Ectodermal cell (in vitro differentiated cells): Measurements from ENCODE around the gene ZBTB42.

Experiments used
- H3K27ac ChIP-seq: 2 replicates; pipeline ENCODE4 v1.7.0; 2013; ENCODE audit warnings: mild to moderate bottlenecking, low read depth, low read length; ENCODE audit not compliant: insufficient read depth, poor library complexity, severe bottlenecking
- H3K27me3 ChIP-seq: 2 replicates; pipeline ENCODE4 v1.7.0; 2013; ENCODE audit warnings: mild to moderate bottlenecking, low read length; ENCODE audit not compliant: insufficient read depth, control insufficient read depth, poor library complexity, severe bottlenecking
- H3K36me3 ChIP-seq: one replicate; pipeline ENCODE4 v1.7.0; 2013; ENCODE audit warnings: low read length; ENCODE audit not compliant: control insufficient read depth, insufficient read depth
- H3K4me1 ChIP-seq: one replicate; pipeline ENCODE4 v1.7.0; 2013; ENCODE audit warnings: low read length; ENCODE audit not compliant: control insufficient read depth, insufficient read depth
- H3K4me3 ChIP-seq: 2 replicates; pipeline ENCODE4 v1.7.0; 2013; ENCODE audit warnings: low read depth, low read length, control low read depth; ENCODE audit not compliant: insufficient read depth
- H3K9me3 ChIP-seq: 2 replicates; pipeline ENCODE4 v1.7.0; 2013; ENCODE audit warnings: mild to moderate bottlenecking, low read length, moderate library complexity; ENCODE audit not compliant: control insufficient read depth
- WGBS, 2 experiments: methylation state at CpG; one replicate each; pipeline ENCODE4 v1.1.7; 2013; ENCODE audit warnings: missing lambda C conversion rate in 2 of 2; 5-methylcytosine and 5-hydroxymethylcytosine counted together

Gene ZBTB42

DNA sequence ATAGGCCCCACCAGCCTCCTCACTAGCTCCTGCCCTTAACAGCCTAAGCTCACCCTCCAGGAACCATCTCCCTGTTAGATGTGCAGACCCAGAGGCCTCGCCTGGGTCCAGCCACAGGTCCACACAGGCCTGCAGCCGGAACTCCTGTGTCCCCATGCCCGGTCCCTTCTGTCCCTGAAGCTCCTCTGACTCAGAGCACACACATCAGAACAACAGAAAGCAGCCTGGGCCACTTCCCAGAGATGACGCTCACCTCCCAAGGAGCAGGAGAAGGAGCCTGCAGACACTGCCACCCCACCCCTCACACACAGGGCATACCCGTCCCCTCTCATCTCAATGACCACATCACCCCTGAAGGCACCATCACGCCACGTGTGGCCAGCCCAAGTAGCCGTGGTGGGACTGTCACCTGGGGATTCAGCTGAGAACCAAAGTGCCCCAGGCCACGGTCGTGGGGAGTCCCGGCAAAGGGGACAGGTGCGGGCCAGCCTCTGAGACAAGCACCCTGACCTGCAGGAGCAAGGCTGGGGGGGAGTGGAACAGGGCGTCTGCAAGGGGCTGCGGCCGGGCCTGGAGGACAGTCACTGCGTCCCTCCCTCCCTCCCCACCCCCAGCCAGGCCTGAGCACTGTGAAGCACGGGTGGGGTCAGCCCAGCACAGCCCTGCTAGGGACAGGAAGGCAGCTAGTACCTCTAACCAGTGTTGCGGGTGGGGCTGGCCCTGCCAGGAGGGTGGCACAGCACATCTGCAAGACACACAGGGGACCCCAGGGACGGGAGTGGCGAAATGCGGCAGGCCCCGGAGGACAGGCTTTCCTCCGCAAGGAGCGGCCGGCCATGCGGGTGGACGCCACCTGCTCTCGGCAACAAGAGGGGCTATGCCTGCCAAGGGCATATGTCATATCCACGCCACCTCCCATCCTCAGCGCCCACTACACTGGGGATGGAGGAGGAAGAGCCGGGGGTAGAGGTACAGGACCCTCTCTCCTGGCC lies 10.9 kb upstream of the ZBTB42 start:
- Histone ChIP-seq H3K9me3 (no peaks in the 10 kb centered on the region), H3K27ac (no peak overlapping the region), H3K4me1 (peaks cover 9% of the 10 kb centered on the region), H3K36me3 (no peaks in the 10 kb centered on the region), H3K4me3 (no peak overlapping the region), H3K27me3 (no peaks in the 10 kb centered on the region)
- WGBS, 2 experiments: 95% methylated on average over 31 of the region's 31 CpGs

DNA sequence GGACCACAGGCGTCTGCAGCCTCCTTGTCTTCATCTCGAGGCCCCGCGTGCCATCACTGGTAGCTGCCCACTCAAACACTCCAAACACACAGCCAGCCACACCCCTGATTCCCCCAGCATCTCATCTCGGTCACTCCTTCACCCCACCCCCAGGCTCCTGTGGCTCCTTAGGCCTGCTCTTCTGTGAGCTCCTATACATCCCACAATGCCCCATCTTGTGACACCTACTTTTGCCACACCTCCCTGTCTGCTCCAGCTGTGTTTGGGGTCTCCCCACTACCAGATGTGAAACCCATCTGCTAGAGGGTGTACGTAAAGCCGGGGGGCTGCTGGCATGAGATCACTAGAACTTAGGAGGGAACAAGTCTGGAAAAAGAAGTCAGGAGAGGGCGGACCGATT lies 9.5 kb upstream of the ZBTB42 start:
- 90 to 93% methylated on average over 9 of the region's 9 CpGs for WGBS, 2 experiments
- Histone ChIP-seq H3K36me3 (no peaks in the 10 kb centered on the region), H3K4me1 (peaks cover 15% of the 10 kb centered on the region), H3K27me3 (peaks cover 7% of the 10 kb centered on the region), H3K9me3 (no peaks in the 10 kb centered on the region), H3K4me3 (no peak overlapping the region), H3K27ac (no peak overlapping the region)

DNA sequence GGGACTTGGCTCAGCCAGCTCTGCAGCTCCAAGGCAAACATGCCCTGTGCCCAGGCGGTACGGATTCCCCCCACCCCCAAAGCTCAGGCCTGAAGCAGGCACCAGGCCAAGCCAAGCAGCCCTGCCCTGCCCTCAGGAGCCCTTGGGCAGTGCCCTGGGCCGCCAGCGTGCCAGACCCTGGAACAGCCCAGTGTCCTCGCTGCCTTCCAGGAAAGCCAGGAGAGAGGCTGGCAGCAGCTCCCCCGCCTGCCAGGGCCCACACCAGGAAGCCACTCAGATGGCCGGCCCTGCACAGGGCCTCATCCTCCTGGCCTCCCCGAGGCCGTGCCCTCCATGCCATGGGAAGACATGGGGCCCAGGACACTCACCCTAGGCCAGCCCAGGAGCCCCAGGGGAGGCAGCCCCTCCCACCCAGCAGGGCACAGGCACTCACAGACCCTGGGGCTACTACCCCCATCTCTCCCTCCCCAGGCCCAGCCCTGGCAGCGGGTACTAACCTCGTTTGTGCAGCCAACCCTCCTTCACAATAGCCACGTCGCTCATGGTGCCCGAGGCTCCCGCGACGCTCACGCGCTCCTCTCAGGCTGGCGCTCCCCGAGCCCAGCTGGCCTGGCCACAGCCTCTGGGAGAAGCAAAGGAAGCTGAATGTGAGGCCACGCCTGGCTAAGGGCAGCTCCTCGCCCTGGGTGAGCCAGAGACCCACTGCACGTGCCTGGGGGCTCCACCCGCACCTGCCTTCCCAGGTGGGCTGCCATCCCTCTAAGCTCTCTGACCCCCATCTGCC lies 8.6 kb upstream of the ZBTB42 start:
- Histone ChIP-seq H3K4me1 (peaks cover 24% of the 10 kb centered on the region), H3K4me3 (no peak overlapping the region), H3K27ac (no peak overlapping the region), H3K27me3 (peaks cover 15% of the 10 kb centered on the region), H3K36me3 (no peaks in the 10 kb centered on the region), H3K9me3 (no peaks in the 10 kb centered on the region)
- 93 to 95% methylated on average over 25 of the region's 25 CpGs for WGBS, 2 experiments

DNA sequence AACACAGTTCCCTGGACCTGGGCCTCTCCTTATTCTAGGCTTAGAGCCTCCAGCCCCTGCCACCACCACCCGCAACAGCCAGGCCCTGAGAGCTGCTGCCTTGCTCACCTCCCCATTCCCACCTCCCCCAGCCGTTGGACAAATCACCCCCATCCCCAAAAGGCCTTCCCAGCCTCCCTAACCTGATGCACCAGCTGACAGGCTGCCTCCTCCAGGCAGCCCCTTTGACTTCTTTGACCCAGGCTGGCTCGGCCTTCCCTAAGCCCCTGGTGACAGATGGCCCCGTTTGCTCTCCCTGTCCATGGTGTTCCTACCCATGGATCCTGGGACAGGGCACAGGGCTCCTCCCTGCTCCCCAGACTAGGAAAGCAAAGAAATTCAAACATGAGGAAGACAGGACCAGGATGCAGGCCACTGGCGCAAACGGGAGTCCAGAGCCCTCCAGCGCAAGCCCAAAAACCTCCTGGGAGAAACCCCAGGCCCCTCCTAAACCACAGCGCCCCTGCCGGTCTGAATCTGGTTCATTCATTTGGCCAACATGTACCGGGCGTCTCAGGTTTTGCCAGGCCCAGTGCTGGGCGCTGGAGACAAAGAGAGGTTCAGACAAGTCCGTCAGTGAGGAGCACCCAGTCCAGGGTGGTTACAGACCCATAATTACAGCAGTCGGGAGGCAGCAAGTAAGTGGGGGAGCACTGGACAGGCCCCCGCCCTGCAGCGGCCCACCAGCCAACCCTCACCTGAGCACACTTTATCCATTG lies 7.8 kb upstream of the ZBTB42 start:
- Histone ChIP-seq H3K36me3 (no peaks in the 10 kb centered on the region), H3K27ac (no peak overlapping the region), H3K9me3 (no peaks in the 10 kb centered on the region), H3K4me3 (no peak overlapping the region), H3K4me1 (peaks cover 29% of the 10 kb centered on the region), H3K27me3 (peaks cover 24% of the 10 kb centered on the region)
- 87 to 89% methylated on average over 16 of the region's 16 CpGs for WGBS, 2 experiments

DNA sequence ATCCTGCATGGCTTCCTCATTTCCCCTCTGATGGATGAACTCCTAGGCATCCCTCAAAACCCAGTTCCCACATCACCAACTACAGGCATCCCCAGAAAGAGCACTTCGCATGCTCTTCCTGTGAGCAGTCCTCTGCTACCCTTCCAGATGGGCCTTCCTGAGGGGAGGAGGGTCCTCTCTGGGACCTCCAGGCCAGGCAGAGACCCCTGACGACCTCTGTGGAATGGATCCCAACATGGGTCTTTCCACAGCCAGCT lies 7.3 kb upstream of the ZBTB42 start:
- no peaks in the 10 kb centered on the region for H3K9me3 ChIP-seq
- peaks cover 29% of the 10 kb centered on the region for H3K27me3 ChIP-seq
- H3K36me3 ChIP-seq: no peaks in the 10 kb centered on the region
- peaks cover 29% of the 10 kb centered on the region for H3K4me1 ChIP-seq
- peak overlapping the region; percentile 44 for H3K4me3 ChIP-seq
- 72 to 74% methylated on average over 2 of the region's 2 CpGs for WGBS, 2 experiments
- no peak overlapping the region for H3K27ac ChIP-seq

DNA sequence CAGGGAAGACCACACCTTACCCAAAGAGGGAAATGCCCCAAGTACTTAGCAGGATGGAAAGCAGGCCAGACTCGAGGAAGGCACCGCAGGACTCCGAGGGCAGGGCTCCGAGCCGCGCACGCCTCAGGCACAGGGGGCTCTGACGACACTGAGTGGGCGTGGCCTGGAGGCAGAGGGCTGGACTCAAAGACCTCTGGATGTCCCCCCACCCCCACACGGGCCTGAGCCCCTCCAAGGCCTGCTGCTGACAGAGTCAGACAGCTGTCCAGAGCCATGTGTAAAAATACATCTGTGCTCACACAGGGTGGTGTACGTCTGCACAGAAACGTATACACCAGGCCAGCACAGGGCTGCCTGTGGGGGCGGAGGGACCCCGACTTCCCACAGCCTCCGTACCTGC lies 6.8 kb upstream of the ZBTB42 start:
- peak overlapping the region; percentile 44 for H3K4me3 ChIP-seq
- no peak overlapping the region for H3K27ac ChIP-seq
- WGBS, 2 experiments: 33 to 38% methylated on average over 15 of the region's 15 CpGs
- no peaks in the 10 kb centered on the region for H3K36me3 ChIP-seq
- H3K9me3 ChIP-seq: no peaks in the 10 kb centered on the region
- H3K4me1 ChIP-seq: peaks cover 29% of the 10 kb centered on the region
- H3K27me3 ChIP-seq: peaks cover 34% of the 10 kb centered on the region

DNA sequence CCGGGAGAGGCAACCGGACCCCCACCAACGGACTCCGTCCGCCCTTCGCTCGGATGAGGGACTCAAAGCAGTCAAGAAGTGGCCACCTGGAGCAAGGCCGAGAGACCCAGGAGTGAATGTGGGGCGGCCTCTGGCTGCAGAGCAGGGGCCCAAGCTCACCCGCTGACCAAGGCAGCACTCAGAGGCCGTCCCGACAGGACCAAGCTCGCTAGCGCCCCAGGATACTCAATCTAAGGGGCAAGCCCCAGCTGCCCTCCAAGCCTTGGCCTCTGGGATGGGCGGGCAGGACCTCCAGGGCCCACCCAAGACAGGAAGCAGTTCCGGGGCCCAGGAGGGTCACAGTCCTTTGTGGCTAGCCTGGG lies 6.3 kb upstream of the ZBTB42 start:
- peak overlapping the region; percentile 44 for H3K4me3 ChIP-seq
- no peaks in the 10 kb centered on the region for H3K36me3 ChIP-seq
- no peaks in the 10 kb centered on the region for H3K9me3 ChIP-seq
- 9 to 10% methylated on average over 16 of the region's 16 CpGs for WGBS, 2 experiments
- H3K4me1 ChIP-seq: peaks cover 29% of the 10 kb centered on the region
- H3K27ac ChIP-seq: no peak overlapping the region
- H3K27me3 ChIP-seq: peaks cover 39% of the 10 kb centered on the region

DNA sequence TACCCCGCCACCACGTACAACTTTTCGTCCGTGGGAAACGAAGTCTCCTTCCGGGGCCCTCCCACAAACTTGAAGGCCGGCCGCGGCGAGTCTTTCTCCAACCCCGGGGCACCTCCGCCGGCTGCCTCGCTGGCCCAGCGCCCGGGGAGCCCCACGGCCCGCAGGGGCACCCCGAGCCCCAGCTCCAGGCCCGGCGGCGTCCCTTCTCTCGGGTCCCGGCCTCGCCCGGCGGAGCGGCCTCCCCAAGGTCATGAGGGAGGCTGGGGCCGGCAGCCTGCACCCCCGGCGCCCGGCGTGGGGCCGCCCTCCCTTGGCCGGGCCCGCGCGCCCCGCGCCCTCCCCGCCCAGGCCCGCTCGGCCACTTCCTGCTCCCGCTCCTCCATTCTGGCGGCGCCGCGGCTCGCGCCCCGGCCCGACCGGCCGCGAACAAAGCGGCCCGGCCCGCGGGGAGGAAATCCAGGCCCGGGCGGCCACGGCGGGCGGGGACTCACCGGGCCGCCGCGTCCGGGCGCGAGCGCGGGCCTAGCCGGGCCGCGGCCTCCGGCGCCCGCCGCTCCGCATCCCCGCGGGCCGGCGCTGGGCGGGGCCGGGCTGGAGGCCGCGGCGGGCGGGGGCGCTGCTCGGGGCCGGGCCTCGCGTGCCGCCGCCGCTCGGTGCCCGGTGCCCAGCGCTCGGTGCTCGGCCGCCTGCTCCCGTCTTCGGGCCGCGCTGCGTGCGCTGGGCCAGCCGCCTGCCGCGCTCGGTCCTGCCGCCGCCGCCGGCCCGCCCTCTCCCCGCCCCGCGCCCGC lies 5.7 kb upstream of the ZBTB42 start, which contains the start of gene AKT1:
Gene AKT1, minus strand, starts transcription at position 756 of the 788 bp plus-strand sequence. CDS start 3,105 bp downstream, outside the sequence.
- 0% methylated on average over 123 of the region's 124 CpGs for WGBS, 2 experiments
- Histone ChIP-seq H3K27ac (no peak within 1 kb of the TSS), H3K4me1 (peaks cover 35% of the 10 kb centered on the region), H3K9me3 (no peaks in the 10 kb centered on the region), H3K27me3 (peaks cover 44% of the 10 kb centered on the region), H3K4me3 (peak within 1 kb of the TSS; percentile 44), H3K36me3 (no peaks in the 10 kb centered on the region)

DNA sequence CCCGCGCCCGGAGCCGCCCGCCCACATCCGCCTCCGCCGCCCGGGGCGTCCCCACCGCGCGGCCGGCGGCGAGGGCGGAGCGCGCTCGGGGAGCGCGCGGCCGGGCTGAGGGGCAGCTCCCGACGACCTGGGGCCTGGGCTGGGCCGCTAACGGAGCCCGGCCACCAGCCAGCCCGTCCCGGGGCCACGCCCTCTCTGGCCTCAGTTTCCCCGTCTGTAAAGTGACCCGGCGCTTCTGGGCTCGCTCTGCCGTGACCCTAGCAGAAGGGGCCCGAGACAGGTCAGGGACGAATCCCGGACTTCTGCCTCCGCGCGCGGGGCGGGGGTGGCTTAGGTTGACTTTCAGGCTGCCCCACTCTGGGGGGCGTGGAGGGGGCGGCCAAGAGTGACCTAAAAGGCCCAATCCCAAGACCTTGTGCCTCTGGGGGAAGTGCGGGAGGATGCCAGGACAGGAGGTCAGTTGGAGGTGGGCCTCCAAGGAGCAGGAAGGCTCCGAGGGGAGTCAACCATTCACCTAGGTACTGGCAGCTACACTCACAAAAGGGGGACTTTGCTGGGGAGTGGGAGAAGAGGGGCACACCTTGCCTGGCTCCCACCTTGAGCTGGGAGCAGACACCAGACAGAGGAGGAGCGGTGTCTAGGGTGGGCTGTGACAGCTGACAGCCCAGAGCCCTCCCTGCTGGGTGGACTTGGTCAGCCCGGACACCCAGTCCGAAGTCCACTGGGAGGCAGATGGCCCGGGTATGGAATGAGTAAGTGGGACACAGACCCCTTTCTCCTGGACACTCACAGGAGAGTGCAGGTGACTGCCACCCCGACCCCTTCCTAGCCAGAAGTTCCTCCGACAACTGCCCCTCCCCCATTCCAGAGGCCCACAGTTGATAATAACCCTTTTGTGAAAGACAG lies 4.9 kb upstream of the ZBTB42 start:
- WGBS, 2 experiments: 8 to 10% methylated on average over 55 of the region's 55 CpGs
- H3K4me3 ChIP-seq: peak overlapping the region; percentile 37
- no peaks in the 10 kb centered on the region for H3K9me3 ChIP-seq
- peaks cover 36% of the 10 kb centered on the region for H3K4me1 ChIP-seq
- no peaks in the 10 kb centered on the region for H3K36me3 ChIP-seq
- H3K27me3 ChIP-seq: peaks cover 50% of the 10 kb centered on the region
- H3K27ac ChIP-seq: no peak overlapping the region
